ENCODE data around the gene MECP2.
A peak's percentile ranks its signal among the peaks of the same experiment; 100 is the strongest.

GRCh38 chrX:154051201-154051810 lies 46.2 kb downstream of the MECP2 start:
- TF ChIP-seq POLR2A (IDR thresholded peaks at IDR 0.05) (no peak), CTCF (IDR thresholded peaks at IDR 0.05) (peak in 4 of 7 experiments; percentile 42 to 65 (median 47)), POLR2AphosphoS5 (IDR thresholded peaks at IDR 0.05) (no peak), EP300 (IDR thresholded peaks at IDR 0.05) (no peak)
